Stimulated activated CD4-positive, alpha-beta T cell treated with anti-CD3 and anti-CD28 coated beads, Interleukin-15, amount 100 ng/mL, for 1 hour (primary cell): ENCODE results near the gene SNAPC4.

ENCODE experiments used
- DNase-seq, 2 donors: peaks; one replicate each; pipeline ENCODE4 v3.0.0-alpha.2; 2020; ENCODE audit warnings: low read depth in 1 of 2, low spot score in 1 of 2

The SNAPC4 gene

GRCh38 chr9:136400038-136400834, at the start of gene SNAPC4:
Gene SNAPC4 (minus strand): TSS chr9:136400170. CDS start chr9:136398428, 1,742 bp downstream.
- DNase-seq, result peak; percentile 75 to 85

GRCh38 chr9:136448655-136449054, 48.7 kb upstream of the SNAPC4 start:
- DNase-seq, result no peak

- DNase-seq, result no peak
Measured at GRCh38 chr9:136447173-136447778, 47.3 kb upstream of the SNAPC4 start.

GRCh38 chr9:136445799-136446198, 45.8 kb upstream of the SNAPC4 start:
- DNase-seq, result no peak

GRCh38 chr9:136444102-136444501, 44.1 kb upstream of the SNAPC4 start:
- no peak for DNase-seq

- DNase-seq, result no peak
Measured at GRCh38 chr9:136443687-136444086, 43.7 kb upstream of the SNAPC4 start.

- no peak for DNase-seq
Measured at GRCh38 chr9:136443087-136443486, 43.1 kb upstream of the SNAPC4 start.

- DNase-seq, result no peak
Measured at GRCh38 chr9:136442265-136442664, 42.3 kb upstream of the SNAPC4 start.

- no peak for DNase-seq
Measured at GRCh38 chr9:136441681-136442245, 41.8 kb upstream of the SNAPC4 start.

- DNase-seq, result no peak
Measured at GRCh38 chr9:136441191-136441680, 41.3 kb upstream of the SNAPC4 start.

GRCh38 chr9:136439481-136440408, 39.8 kb upstream of the SNAPC4 start, which contains the start of gene INPP5E:
Gene INPP5E (minus strand): TSS chr9:136439845. CDS start chr9:136439419, 426 bp downstream.
- DNase-seq, result peak; percentile 76 to 87

- peak; percentile 34 to 49 for DNase-seq
Measured at GRCh38 chr9:136438548-136439480, 38.8 kb upstream of the SNAPC4 start.

GRCh38 chr9:136437839-136438547, 38.0 kb upstream of the SNAPC4 start:
- no peak for DNase-seq

GRCh38 chr9:136437430-136437829, 37.5 kb upstream of the SNAPC4 start:
- no peak for DNase-seq

GRCh38 chr9:136436055-136436634, 36.2 kb upstream of the SNAPC4 start:
- DNase-seq, result no peak

GRCh38 chr9:136434580-136435169, 34.7 kb upstream of the SNAPC4 start:
- DNase-seq, result no peak

- no peak for DNase-seq
Measured at GRCh38 chr9:136433849-136434579, 34.0 kb upstream of the SNAPC4 start.
